ENCODE measurements around the gene MACC1.

- TF ChIP-seq CTCF (IDR thresholded peaks at IDR 0.05) (no peak), POLR2A (IDR thresholded peaks at IDR 0.05) (no peak)
Observed at GRCh38 chr7:20112696-20113095, 104.5 kb downstream of the MACC1 start.

Measured in tibial nerve (tissue), 3 donors.